ENCODE data around the gene PRKCA. TPM values are rescaled to one million over a fixed set of nuclear protein-coding genes. Genes with fewer than 3 reads are reported as not detected.

Gene PRKCA
- total RNA-seq, 2 donors from 2014 or later, result 10.9 to 12.4 TPM

- DNase-seq (ENCODE audit: low spot score), result no peak
- intact Hi-C loops (cut with DNase I), result no loop called here
Measured at GRCh38 chr17:66795486-66795885, 493.1 kb downstream of the PRKCA start.

GRCh38 chr17:66799849-66800537 lies 497.6 kb downstream of the PRKCA start:
- intact Hi-C loops (cut with DNase I), result no loop called here
- DNase-seq (ENCODE audit: low spot score), result no peak

GRCh38 chr17:66803474-66803951 lies 501.1 kb downstream of the PRKCA start:
- intact Hi-C loops (cut with DNase I), result no loop called here
- no peak for DNase-seq (ENCODE audit: low spot score)

GRCh38 chr17:66805567-66805966 lies 503.2 kb downstream of the PRKCA start:
- intact Hi-C loops (cut with DNase I), result no loop called here

GRCh38 chr17:66807182-66807581 lies 504.8 kb downstream of the PRKCA start:
- peak; percentile 25 for DNase-seq (ENCODE audit: low spot score)
- intact Hi-C loops (cut with DNase I), result no loop called here

More at GRCh38 chr17:66805567-66805966, 503.2 kb downstream of the PRKCA start:
- no peak for DNase-seq (ENCODE audit: low spot score)

- intact Hi-C loops (cut with DNase I), result no loop called here
- no peak for DNase-seq (ENCODE audit: low spot score)
Measured at GRCh38 chr17:66809408-66809807, 507.0 kb downstream of the PRKCA start.

- DNase-seq (ENCODE audit: low spot score), result no peak
- intact Hi-C loops (cut with DNase I), result no loop called here
Measured at GRCh38 chr17:66810951-66811682, 508.7 kb downstream of the PRKCA start.

GRCh38 chr17:66811683-66812054 lies 509.3 kb downstream of the PRKCA start:
- no peak for DNase-seq (ENCODE audit: low spot score)
- intact Hi-C loops (cut with DNase I), result no loop called here

GRCh38 chr17:66812571-66812970 lies 510.2 kb downstream of the PRKCA start:
- no peak for DNase-seq (ENCODE audit: low spot score)
- intact Hi-C loops (cut with DNase I), result no loop called here

GRCh38 chr17:66813296-66813695 lies 510.9 kb downstream of the PRKCA start:
- DNase-seq (ENCODE audit: low spot score), result no peak
- intact Hi-C loops (cut with DNase I), result no loop called here

GRCh38 chr17:66814026-66814425 lies 511.6 kb downstream of the PRKCA start:
- intact Hi-C loops (cut with DNase I), result no loop called here
- DNase-seq (ENCODE audit: low spot score), result no peak

GRCh38 chr17:66814570-66814969 lies 512.2 kb downstream of the PRKCA start:
- intact Hi-C loops (cut with DNase I), result no loop called here
- DNase-seq (ENCODE audit: low spot score), result no peak

- intact Hi-C loops (cut with DNase I), result loop anchor here in 1 of 2 donors (1.0 kb wide), 1 partner anchor 72 kb away; no protein-coding TSS in a partner anchor
- DNase-seq (ENCODE audit: low spot score), result no peak
Measured at GRCh38 chr17:66817750-66818149, 515.3 kb downstream of the PRKCA start.

GRCh38 chr17:66819466-66819865 lies 517.1 kb downstream of the PRKCA start:
- DNase-seq (ENCODE audit: low spot score), result no peak
- intact Hi-C loops (cut with DNase I), result no loop called here

GRCh38 chr17:66822009-66822408 lies 519.6 kb downstream of the PRKCA start:
- intact Hi-C loops (cut with DNase I), result no loop called here
- no peak for DNase-seq (ENCODE audit: low spot score)

GRCh38 chr17:66826856-66827255 lies 524.4 kb downstream of the PRKCA start:
- intact Hi-C loops (cut with DNase I), result no loop called here
- no peak for DNase-seq (ENCODE audit: low spot score)

- DNase-seq (ENCODE audit: low spot score), result peak; percentile 75
- intact Hi-C loops (cut with DNase I), result no loop called here
Measured at GRCh38 chr17:66829386-66829864, 527.0 kb downstream of the PRKCA start.

- intact Hi-C loops (cut with DNase I), result no loop called here
- DNase-seq (ENCODE audit: low spot score), result peak; percentile 51
Measured at GRCh38 chr17:66829883-66830282, 527.5 kb downstream of the PRKCA start.

GRCh38 chr17:66830451-66830850 lies 528.0 kb downstream of the PRKCA start:
- DNase-seq (ENCODE audit: low spot score), result peak; percentile 46
- intact Hi-C loops (cut with DNase I), result no loop called here

- intact Hi-C loops (cut with DNase I), result no loop called here
- peak; percentile 74 for DNase-seq (ENCODE audit: low spot score)
Measured at GRCh38 chr17:66831383-66832210, 529.2 kb downstream of the PRKCA start.
